IPS-NIHi7 (cell line): Measurements from ENCODE around the gene FLAD1.
"Not testable (repeated sequence)": the region's sequence is repeated elsewhere in the genome, so short reads cannot be mapped to it uniquely, and the experiment has no call there.

Experiments used
- DNase-seq: peaks from one replicate; pipeline ENCODE4 v3.0.0; 2012; ENCODE audit warnings: mixed read lengths; ENCODE audit errors: extremely low spot score

The FLAD1 gene

GRCh38 chr1:154967331-154967950 lies 15.7 kb upstream of the FLAD1 start:
- no peak for DNase-seq

GRCh38 chr1:154968731-154969130 lies 14.4 kb upstream of the FLAD1 start:
- DNase-seq, result no peak

- no peak for DNase-seq
Measured at GRCh38 chr1:154969246-154969645, 13.9 kb upstream of the FLAD1 start.

GRCh38 chr1:154969860-154970452 lies 13.2 kb upstream of the FLAD1 start:
- DNase-seq, result no peak

- DNase-seq, result peak; percentile 91
Measured at GRCh38 chr1:154970631-154971340, 12.4 kb upstream of the FLAD1 start, which contains the start of gene SHC1. Gene SHC1, minus strand, starts transcription at chr1:154970747. Its CDS starts 221 bp downstream, at chr1:154970526.

- no peak for DNase-seq
Measured at GRCh38 chr1:154971341-154971998, 11.7 kb upstream of the FLAD1 start.

- no peak for DNase-seq
Measured at GRCh38 chr1:154972213-154972516, 11.0 kb upstream of the FLAD1 start.

- peak; percentile 69 for DNase-seq
Measured at GRCh38 chr1:154972517-154973343, 10.4 kb upstream of the FLAD1 start.

GRCh38 chr1:154973344-154974101 lies 9.6 kb upstream of the FLAD1 start:
- peak; percentile 65 for DNase-seq

GRCh38 chr1:154974102-154974807 lies 8.9 kb upstream of the FLAD1 start, which contains the start of gene CKS1B:
Gene CKS1B, plus strand, starts transcription at chr1:154974681. Its CDS starts 65 bp downstream, at chr1:154974746.
- DNase-seq, result peak; percentile 86

- peak; percentile 84 for DNase-seq
Measured at GRCh38 chr1:154974808-154975408, 8.2 kb upstream of the FLAD1 start.

- no peak for DNase-seq
Measured at GRCh38 chr1:154975409-154976059, 7.6 kb upstream of the FLAD1 start.

- not testable (repeated sequence) for DNase-seq
Measured at GRCh38 chr1:154977762-154978161, 5.4 kb upstream of the FLAD1 start.

- no peak for DNase-seq
Measured at GRCh38 chr1:154978360-154978759, 4.8 kb upstream of the FLAD1 start.

GRCh38 chr1:154982341-154982740 lies 803 bp upstream of the FLAD1 start:
- DNase-seq, result no peak

GRCh38 chr1:154983776-154984466 lies 777 bp downstream of the FLAD1 start:
- no peak for DNase-seq

- not testable (repeated sequence) for DNase-seq
Measured at GRCh38 chr1:154986736-154987135, 3.6 kb downstream of the FLAD1 start.

GRCh38 chr1:154987326-154987725 lies 4.2 kb downstream of the FLAD1 start:
- no peak for DNase-seq
